HG02938 (cell line): ENCODE data around the gene ASB13.
"Not testable (repeated sequence)": the region's sequence is repeated elsewhere in the genome, so short reads cannot be mapped to it uniquely, and the experiment has no call there.

Experiments used
- ATAC-seq: cut with Tn5 transposase; IDR thresholded peaks from one replicate; pipeline ENCODE4 v1.9.1; 2021; ENCODE audit warnings: mild to moderate bottlenecking, moderate library complexity; ENCODE audit not compliant: unreplicated experiment

ASB13 gene

GRCh38 chr10:5625992-5626777 is 40.2 kb downstream of the ASB13 start:
- no peak for ATAC-seq

- ATAC-seq, result no peak
Observed at GRCh38 chr10:5624701-5625100, 41.7 kb downstream of the ASB13 start.

- peak; percentile 79 for ATAC-seq
Observed at GRCh38 chr10:5623081-5623748, 43.2 kb downstream of the ASB13 start.

- no peak for ATAC-seq
Observed at GRCh38 chr10:5622186-5622960, 44.0 kb downstream of the ASB13 start.

- ATAC-seq, result not testable (repeated sequence)
Observed at GRCh38 chr10:5621371-5621770, 45.0 kb downstream of the ASB13 start.

GRCh38 chr10:5620966-5621365 is 45.4 kb downstream of the ASB13 start:
- no peak for ATAC-seq

- ATAC-seq, result no peak
Observed at GRCh38 chr10:5620223-5620721, 46.1 kb downstream of the ASB13 start.

- ATAC-seq, result no peak
Observed at GRCh38 chr10:5619362-5620211, 46.8 kb downstream of the ASB13 start.

GRCh38 chr10:5618829-5619228 is 47.6 kb downstream of the ASB13 start:
- ATAC-seq, result no peak

GRCh38 chr10:5618042-5618441 is 48.4 kb downstream of the ASB13 start:
- no peak for ATAC-seq

GRCh38 chr10:5617521-5617920 is 48.9 kb downstream of the ASB13 start:
- ATAC-seq, result no peak

GRCh38 chr10:5616836-5617235 is 49.6 kb downstream of the ASB13 start:
- no peak for ATAC-seq

- ATAC-seq, result no peak
Observed at GRCh38 chr10:5616046-5616445, 50.3 kb downstream of the ASB13 start.

- no peak for ATAC-seq
Observed at GRCh38 chr10:5615316-5615715, 51.1 kb downstream of the ASB13 start.

GRCh38 chr10:5614155-5614721 is 52.2 kb downstream of the ASB13 start:
- no peak for ATAC-seq

GRCh38 chr10:5613481-5614154 is 52.8 kb downstream of the ASB13 start:
- no peak for ATAC-seq

GRCh38 chr10:5611899-5612680 is 54.3 kb downstream of the ASB13 start:
- ATAC-seq, result no peak

GRCh38 chr10:5609952-5610616 is 56.3 kb downstream of the ASB13 start:
- no peak for ATAC-seq
